SH-SY5Y (cell line): ENCODE measurements around the gene MRPL44.

Experiments used
- GATA2 ChIP-seq: IDR thresholded peaks from 2 replicates; pipeline ENCODE4 v1.6.1; 2011; ENCODE audit warnings: mild to moderate bottlenecking, low read depth, low read length
- GATA3 ChIP-seq: IDR thresholded peaks from 2 replicates; pipeline ENCODE4 v1.6.1; 2011; ENCODE audit warnings: low read depth, mild to moderate bottlenecking, low read length, moderate library complexity

MRPL44 gene

GRCh38 chr2:223957092-223957851 lies at the start of gene MRPL44:
MRPL44 (plus strand) TSS chr2:223957463; CDS start chr2:223957473, 10 bp downstream.
- no peak for TF ChIP-seq GATA2

GRCh38 chr2:223908304-223908998 lies 48.8 kb upstream of the MRPL44 start:
- no peak for TF ChIP-seq GATA2

GRCh38 chr2:223909001-223909741 lies 48.1 kb upstream of the MRPL44 start:
- no peak for TF ChIP-seq GATA2
- no peak for TF ChIP-seq GATA3

- TF ChIP-seq GATA3 = no peak
- no peak for TF ChIP-seq GATA2
Observed at GRCh38 chr2:223914324-223914723, 42.9 kb upstream of the MRPL44 start.

GRCh38 chr2:223915071-223915470 lies 42.2 kb upstream of the MRPL44 start:
- TF ChIP-seq GATA3 = no peak
- no peak for TF ChIP-seq GATA2

GRCh38 chr2:223916181-223916920 lies 40.9 kb upstream of the MRPL44 start:
- TF ChIP-seq GATA2 = no peak
- no peak for TF ChIP-seq GATA3

- no peak for TF ChIP-seq GATA2
- no peak for TF ChIP-seq GATA3
Observed at GRCh38 chr2:223918671-223919134, 38.6 kb upstream of the MRPL44 start.

GRCh38 chr2:223920109-223920508 lies 37.2 kb upstream of the MRPL44 start:
- TF ChIP-seq GATA2 = no peak
- no peak for TF ChIP-seq GATA3

GRCh38 chr2:223921204-223921603 lies 36.1 kb upstream of the MRPL44 start:
- TF ChIP-seq GATA2 (no peak), GATA3 (no peak)

GRCh38 chr2:223922308-223922707 lies 35.0 kb upstream of the MRPL44 start:
- no peak for TF ChIP-seq GATA2
- no peak for TF ChIP-seq GATA3

- TF ChIP-seq GATA2 (no peak), GATA3 (no peak)
Observed at GRCh38 chr2:223923976-223924375, 33.3 kb upstream of the MRPL44 start.

GRCh38 chr2:223925106-223925505 lies 32.2 kb upstream of the MRPL44 start:
- TF ChIP-seq GATA3 (no peak), GATA2 (no peak)

- TF ChIP-seq GATA2 = no peak
Observed at GRCh38 chr2:223928113-223929006, 28.9 kb upstream of the MRPL44 start.
